H54 (cell line): ENCODE measurements around the gene ABCA1.
"Not testable (repeated sequence)": the region's sequence is repeated elsewhere in the genome, so short reads cannot be mapped to it uniquely, and the experiment has no call there.

Experiments
- DNase-seq: peaks from one replicate; pipeline ENCODE4 v3.0.0; 2011; ENCODE audit warnings: low spot score, mixed read lengths; ENCODE audit not compliant: insufficient read length
- FAIRE-seq: peaks from 3 replicates; lab custom pipeline; 2011; peaks lifted over from hg19 to GRCh38; lab: Jason Lieb, UNC
- POLR2A ChIP-seq: IDR thresholded peaks from 2 replicates; pipeline ENCODE4 v1.6.1; 2011; ENCODE audit warnings: low read depth, mild to moderate bottlenecking, low read length

ABCA1 gene

GRCh38 chr9:104927912-104928740 is at the start of gene ABCA1:
Gene ABCA1 (minus strand): TSS chr9:104928155. CDS start chr9:104903679, 24,476 bp downstream.
- peak; percentile 65; the same call in 1 of the 2 replicates for TF ChIP-seq POLR2A
- FAIRE-seq (peak; percentile 23), DNase-seq (peak; percentile 85)

GRCh38 chr9:104977580-104977979 is 49.6 kb upstream of the ABCA1 start:
- no peak for DNase-seq
- no peak for FAIRE-seq
- TF ChIP-seq POLR2A, result no peak

- DNase-seq (no peak), FAIRE-seq (no peak)
- TF ChIP-seq POLR2A, result no peak
Measured at GRCh38 chr9:104977168-104977567, 49.2 kb upstream of the ABCA1 start.

GRCh38 chr9:104975966-104976595 is 48.1 kb upstream of the ABCA1 start:
- FAIRE-seq, DNase-seq: not testable (repeated sequence)

- FAIRE-seq, result peak; percentile 30
- TF ChIP-seq POLR2A, result no peak
- DNase-seq, result no peak
Measured at GRCh38 chr9:104974053-104974962, 46.4 kb upstream of the ABCA1 start.

GRCh38 chr9:104972242-104972866 is 44.4 kb upstream of the ABCA1 start:
- no peak for FAIRE-seq
- TF ChIP-seq POLR2A, result no peak
- DNase-seq, result no peak

- DNase-seq (no peak), FAIRE-seq (no peak)
- TF ChIP-seq POLR2A, result no peak
Measured at GRCh38 chr9:104971511-104971910, 43.6 kb upstream of the ABCA1 start.

- DNase-seq (no peak), FAIRE-seq (no peak)
- no peak for TF ChIP-seq POLR2A
Measured at GRCh38 chr9:104970271-104970987, 42.5 kb upstream of the ABCA1 start.

- FAIRE-seq (no peak), DNase-seq (no peak)
- no peak for TF ChIP-seq POLR2A
Measured at GRCh38 chr9:104969116-104969515, 41.2 kb upstream of the ABCA1 start.

- peak; percentile 92 for DNase-seq
- peak; percentile 27 for FAIRE-seq
- TF ChIP-seq POLR2A, result peak; percentile 73
Measured at GRCh38 chr9:104968025-104968982, 40.3 kb upstream of the ABCA1 start.

GRCh38 chr9:104963076-104963475 is 35.1 kb upstream of the ABCA1 start:
- DNase-seq (no peak), FAIRE-seq (no peak)
- no peak for TF ChIP-seq POLR2A

- FAIRE-seq (no peak), DNase-seq (no peak)
- no peak for TF ChIP-seq POLR2A
Measured at GRCh38 chr9:104961701-104962359, 33.9 kb upstream of the ABCA1 start.
